NCI-H510A (cell line): Measurements from ENCODE around the gene SLC9A9.

Experiments used
- DNase-seq: peaks from one replicate; lab custom pipeline; 2025; lab: John Stamatoyannopoulos, UW

The SLC9A9 gene

DNA sequence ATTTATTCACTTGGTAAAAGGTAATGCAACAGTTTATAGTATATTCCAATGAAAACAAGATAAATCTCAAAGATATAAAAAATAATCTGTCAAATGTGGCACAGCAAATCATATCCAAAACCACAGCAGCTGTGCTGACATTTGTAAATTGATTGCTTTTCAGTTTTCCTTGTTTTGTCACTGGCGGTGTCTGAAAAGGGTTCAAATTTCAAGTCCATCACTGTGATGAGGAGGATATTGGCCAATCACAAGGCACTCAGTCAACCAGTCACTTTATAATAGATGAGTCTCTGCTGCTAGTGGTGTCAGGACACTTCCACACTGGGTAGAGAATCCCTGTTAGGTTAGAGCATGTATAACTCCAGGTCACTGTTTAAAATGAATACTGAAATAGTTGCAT lies 154.8 kb downstream of the SLC9A9 start:
- no peak for DNase-seq

DNA sequence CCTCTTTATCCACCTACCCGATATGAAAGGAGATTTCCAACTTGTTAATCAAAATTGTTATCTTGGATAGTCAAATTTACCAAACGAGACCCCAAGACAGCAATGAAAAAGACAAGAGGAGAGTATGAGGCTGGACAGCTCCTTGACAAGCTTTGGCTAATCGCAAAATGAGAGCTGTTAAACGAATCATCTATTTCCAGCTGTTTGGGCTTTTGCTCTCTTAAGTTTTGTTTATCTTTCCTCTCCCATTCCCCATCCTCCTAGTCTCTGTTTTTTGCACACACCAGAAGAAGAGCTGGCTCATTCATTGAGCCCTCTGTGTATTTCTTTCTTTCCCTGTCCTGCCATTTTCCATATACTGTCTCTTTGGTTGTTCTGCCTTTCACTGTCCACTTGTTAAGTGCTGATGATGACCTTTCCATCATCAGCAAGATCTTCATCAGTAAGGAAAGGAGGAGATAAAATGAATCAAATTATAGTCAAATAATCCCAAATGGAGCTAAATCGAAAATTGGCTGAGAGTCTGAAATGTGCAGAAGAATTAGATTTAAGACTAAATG lies 161.6 kb downstream of the SLC9A9 start:
- no peak for DNase-seq

DNA sequence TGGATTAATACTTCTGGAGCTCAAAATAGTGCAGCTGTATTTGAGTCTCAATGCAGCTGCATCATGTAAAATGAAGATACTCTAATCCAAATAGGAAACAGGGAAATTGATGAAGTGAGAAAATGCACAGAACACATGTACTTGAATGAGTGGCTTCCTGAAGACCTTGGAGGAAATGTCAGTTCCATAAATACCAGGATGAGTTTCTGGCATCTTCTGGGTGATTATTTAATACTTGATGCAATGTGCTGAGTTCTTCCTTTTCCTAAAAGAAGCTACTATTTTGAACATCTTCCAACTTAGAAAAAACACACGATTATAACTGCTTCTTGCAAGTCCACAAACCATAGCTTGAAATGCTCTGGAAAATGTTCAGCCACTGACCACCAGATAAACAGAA lies 162.8 kb downstream of the SLC9A9 start:
- DNase-seq, result no peak

DNA sequence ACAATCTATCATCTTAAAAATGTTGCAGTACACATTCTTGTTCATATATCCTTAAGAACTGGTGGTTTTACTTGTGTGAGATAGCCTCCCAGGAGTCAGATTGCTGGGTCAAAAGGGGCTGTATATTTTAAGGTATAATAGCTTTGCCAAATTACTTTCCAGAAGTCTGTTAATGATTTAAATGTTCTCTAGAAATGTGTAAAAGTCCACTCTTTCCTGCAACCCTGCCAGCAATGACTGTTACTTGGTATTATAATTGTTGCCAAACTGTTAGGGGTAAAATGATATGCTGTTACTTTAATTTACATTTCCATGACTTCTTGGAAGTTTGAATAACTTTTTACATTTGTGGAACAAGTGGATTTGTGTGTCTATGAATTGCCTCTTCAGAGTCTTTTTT lies 170.8 kb downstream of the SLC9A9 start:
- DNase-seq, result no peak

DNA sequence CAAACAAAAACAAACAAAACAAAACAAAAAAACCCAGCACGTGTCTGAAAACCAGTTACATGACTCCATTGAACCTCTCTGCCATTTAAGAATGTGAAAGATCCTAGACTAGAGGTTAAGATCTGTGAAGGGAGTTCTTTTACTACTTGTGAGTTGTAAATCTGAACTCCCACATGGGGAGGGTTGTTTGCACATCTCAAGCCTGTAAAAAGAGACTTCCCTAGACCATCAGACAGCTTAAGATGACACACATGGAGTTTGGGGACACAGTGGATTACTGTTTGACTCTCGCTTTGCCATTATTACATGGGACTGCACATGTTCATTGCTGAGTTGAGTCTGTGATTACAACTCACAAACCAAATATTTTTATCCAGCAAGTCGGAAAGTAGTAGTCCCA lies 171.5 kb downstream of the SLC9A9 start:
- no peak for DNase-seq

DNA sequence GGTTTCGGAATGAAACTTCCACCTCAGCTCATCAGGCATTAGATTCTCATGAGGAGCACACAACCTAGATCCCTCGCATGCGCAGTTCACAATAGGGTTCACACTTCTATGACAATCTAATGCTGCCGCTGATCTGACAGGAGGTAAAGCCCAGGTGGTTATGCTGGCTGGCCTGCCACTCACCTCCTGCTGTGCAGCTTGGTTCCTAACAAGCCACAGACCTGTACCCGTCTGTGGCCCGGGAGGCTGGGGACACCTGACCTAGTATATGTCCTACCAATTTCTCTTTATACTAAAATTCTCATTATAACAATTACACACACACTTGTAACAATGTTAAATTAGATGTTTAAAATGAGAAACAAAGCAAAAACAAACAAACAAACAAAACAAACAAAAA lies 172.2 kb downstream of the SLC9A9 start:
- no peak for DNase-seq

DNA sequence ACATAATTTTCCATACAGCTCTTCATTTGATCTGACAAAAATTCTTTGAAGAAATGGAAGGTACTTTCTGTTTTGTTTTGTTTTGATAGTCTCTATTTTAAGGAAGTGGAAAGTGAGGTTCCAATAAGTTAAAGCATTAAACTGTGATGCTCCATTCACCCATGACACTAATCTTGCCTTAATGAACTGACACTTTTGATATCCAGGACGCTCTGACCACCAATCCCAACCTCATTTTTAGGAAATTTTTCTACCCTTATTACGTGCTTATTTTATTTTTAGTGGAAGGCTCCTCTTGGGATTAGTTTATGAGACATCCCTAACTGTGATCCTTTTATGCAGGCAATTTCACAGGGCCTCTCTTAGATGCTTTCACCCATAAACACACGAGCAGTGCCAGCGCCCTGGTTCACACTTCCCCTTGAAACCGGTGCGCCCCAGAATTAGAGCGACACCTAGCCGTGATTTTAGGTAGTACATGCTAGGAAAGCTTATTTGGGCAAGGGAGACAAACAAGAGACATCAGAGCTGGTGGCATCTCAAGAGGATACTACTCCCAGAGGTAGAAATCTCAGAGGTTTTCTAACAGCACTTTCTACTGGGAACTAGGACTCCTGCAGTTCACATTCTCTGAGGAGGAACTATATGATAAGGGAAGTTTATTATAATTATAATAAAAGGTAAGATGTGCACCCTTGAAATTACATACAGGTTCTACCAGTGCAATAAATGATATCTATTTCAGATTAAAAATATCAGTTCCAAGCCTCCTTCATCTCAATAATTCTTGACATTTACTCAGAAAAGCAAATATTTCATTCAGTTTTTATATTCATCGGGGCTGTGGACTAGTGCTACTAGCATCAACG lies 173.9 kb downstream of the SLC9A9 start:
- no peak for DNase-seq

DNA sequence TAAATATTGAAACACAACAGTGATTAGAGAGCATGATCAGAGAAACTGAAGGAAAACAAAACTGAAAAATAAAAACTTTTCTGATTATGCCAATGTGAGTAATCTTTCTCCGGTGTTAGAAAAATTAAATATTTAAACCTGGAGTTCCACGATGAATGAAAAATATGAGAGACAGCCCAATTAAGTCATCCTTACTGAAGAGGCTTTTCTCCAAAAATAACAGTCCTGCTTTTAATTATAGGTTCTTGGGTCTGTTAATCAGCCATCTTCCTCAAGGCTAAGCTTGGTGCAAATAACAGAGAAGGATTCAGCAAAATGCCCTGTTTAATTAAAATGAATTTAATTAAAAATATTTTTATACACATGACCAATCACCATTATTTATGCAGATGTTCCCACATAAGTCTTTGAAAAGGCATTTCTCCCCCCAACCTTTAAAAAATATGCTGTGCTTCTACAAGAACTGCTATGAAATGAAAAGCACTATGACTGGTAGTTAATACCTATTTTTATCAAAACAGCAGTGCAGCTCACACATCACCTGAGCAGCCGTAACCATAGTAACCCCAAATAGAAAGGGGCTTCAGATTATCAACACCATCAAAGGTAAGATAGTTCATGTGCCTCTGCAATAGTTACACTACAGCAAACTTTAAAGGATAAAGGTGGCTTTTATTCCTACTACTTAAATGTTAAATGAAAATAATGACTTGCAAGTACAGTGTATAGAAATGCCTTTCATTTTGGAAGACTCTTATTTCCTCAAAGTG lies 175.7 kb downstream of the SLC9A9 start:
- no peak for DNase-seq

DNA sequence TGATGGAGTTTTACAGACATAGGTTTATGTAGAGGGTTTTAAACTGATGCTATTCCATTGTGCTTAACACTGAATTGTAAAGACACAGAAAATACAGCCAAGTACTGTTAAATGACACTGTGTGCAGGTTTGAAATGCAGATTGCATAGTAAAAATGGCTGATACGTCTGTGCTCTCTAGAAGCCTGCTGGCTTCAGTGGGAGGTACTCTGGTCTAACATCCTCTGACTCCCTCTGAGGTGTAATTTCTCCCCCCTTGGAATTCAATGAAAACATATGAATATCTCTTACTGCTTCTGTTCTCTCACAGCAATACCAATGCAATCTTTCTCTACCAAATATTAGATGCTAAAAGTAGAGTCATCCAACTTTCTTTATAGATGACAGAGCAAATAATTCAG lies 176.6 kb downstream of the SLC9A9 start:
- DNase-seq, result no peak

DNA sequence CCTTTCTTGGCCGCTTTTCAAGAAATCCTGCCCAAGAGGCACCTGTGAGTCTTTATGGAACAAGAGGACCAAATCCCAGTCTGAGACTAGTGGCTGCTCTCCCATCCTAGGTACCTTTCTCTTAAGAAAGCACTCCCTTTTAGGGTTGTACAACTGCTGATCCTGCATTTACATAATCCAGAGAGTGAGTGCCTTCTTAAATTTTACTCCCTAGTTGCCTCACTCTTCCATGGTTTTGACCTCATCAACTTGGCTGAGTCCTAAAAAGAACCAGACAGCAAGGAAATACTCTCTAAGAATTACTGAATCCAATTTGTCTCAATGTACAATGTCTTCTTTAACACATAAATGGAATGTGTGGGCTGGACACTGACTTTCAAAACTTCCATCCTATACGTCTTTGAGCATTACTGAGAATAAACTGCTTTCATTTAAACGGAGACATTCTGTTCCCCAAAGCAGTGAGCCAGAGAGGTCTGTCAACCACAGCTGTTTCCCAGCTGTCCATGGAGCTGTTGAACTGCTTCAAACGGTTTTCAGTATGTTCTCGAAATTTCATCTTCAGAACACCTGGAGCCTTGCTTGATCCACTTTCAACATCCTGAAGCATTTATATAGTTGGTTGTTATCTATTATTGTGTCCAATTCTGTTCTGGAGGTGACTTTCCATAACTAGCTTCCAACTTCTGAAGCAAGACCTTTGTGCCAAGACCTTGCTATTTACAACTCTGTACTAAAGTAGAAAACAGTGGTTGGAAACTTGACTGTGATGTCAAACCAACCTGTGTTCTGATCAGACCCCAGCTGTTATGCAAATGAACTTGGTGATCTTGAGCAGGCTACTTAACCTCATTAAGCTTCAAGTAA lies 179.1 kb downstream of the SLC9A9 start:
- DNase-seq, result no peak

DNA sequence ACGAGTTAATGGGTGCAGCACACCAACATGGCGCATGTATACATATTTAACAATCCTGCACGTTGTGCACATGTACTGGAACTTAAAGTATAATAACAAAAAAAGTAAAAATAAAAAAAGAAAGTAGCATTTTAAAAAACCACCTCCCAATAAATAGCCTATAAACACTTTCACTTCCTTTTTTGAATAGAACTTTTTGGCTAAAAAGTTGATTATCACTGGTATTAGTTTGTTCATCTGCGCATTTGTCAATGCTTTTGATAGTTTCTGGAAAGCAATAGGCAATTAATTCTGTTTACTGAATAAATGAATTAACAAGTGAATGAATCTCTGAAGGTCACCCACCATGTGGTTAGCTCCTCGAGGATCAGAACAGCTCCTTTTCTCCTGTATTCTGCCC lies 179.9 kb downstream of the SLC9A9 start:
- no peak for DNase-seq

DNA sequence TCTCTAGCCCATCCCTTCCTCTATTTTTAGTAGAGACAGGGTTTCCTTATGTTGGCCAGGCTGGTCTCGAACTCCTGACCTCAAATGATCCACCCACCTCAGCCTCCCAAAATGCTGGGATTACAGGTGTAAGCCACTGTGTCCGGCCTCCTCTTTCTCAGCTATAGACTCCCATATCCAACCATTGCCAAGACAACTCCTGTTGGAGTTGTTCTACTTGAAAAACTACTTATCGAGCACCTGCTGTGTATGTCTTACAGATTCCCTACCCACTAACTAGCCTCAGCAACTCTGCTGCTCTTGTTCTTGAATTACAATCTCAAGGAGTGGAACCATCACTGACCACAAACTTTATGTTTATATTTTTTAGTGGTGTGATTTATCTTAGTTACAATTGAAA lies 186.6 kb downstream of the SLC9A9 start:
- no peak for DNase-seq

DNA sequence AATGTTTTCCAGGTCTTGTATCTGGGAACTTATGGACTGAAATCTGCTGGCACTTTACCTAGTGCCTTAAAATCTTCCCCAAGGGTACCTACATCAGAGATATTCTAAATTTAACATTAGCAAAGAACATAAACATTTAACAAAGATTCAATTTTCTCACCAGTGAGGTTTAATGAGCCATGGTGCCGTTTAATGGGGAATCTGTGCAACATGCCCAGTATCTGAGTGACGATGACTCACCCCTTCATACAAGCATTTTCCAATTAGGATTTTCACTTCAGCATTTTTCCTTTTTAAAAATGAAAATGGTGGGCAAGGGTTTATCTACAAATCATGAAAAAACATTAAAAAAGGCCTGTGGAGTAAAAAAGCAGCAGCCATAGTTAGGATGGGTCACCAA lies 189.4 kb downstream of the SLC9A9 start:
- no peak for DNase-seq

DNA sequence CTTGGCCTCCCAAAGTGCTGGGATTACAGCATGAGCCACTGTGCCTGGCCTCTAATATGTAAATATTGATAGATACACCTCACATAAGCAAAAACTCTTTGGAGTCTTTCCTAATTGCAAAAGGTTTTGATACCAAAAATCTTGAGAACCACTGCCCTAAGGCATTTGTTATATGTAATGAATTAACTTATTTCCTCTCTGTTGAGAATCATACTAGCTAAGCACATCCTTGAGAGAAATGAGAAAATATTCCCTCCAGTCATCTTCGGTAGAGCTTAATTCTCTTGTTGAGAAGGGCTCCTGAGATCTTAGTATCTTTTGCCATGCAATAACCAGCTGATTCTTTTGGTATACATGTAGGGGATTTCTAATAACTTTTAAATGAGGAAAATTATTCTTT lies 190.2 kb downstream of the SLC9A9 start:
- no peak for DNase-seq

DNA sequence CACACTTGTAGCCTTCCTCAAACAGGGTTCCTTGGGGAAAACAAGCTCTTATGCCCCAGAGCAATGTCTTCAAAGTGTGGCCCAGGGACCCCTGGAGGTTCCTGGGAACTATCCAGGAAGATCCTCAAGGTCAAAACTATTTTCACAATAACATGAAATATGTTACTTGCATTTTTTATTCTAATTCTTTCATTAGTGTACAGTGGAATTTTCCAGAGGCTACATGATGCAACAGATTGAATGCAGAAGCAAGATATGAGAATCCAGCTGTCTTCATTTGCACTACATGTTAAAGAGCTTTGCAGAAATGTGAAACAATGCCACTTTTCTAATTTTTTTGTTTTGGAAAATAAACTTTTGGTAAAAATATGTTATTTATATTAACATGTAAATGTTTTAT lies 190.9 kb downstream of the SLC9A9 start:
- no peak for DNase-seq

DNA sequence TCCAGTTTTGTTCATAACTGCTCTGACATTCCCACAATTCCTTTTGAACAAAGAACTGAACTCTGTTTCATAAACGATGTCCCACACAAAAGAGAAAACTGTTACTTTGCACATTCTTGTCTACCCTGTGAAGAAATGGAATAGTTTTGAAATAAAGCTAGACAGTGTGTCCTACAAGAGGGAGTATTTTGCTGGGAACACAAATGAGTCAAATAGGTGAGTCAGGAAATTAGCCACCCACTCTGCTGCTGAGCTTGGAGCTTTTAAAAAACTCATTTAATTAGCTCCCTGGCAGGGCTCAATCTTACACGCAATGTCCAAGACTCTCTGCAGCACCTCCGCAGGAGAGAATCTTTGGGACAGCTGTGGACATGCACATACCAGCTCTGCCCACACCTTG lies 193.4 kb downstream of the SLC9A9 start:
- DNase-seq, result no peak

DNA sequence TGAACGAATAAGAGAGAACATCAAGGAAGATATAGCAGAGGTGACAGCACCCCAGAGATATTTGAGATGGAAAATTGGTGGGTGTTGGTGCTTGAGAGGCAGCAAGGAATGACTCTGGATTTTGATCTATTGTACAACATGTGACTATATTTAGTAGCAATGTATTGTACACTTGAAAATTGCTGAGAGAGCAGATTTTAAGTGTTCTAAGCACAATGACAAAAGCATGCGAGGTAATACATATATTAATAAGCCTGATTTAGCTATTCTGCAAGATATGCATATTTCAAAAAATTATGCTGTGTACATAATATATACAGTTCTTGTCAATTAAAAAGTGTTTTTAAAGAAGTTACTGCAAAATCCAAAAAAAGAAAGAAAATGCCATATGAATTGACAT lies 194.3 kb downstream of the SLC9A9 start:
- no peak for DNase-seq

DNA sequence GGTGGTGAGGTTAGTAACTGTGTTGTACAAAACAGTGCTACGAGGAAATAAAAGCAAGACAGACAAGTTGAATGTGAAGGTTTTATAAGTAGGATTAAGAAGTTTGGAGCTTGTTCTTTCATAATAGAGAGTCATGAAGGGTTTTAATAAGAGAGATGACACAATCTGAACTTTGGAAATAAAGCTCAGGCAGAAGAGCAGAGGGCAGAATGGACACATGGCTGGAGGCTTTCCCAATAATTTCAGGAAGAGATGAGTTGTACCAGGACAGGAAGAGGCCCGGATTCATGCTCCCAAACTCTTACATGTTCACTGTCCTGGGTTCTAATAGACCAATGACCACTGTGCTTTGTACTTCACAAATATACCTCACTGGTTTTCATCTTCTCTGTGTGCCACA lies 194.8 kb downstream of the SLC9A9 start:
- DNase-seq, result no peak

DNA sequence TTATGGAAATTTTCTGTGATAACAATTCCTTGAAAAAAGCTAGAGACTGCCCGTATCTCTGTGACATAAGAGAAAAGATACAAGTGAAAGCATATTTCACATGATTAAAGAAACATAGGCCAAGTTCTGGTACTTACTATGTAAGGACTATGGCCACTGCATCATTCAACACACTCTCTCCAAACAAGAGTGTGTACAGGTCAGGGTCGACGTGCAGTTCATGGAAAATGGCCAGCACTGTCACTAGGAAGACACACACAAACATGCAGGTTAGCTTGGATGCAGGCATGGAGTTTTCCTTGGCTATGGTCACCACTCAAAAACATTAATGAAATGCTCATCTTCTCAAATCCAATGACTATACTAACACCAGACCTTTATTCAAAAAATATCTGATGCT lies 196.2 kb downstream of the SLC9A9 start:
- no peak for DNase-seq

DNA sequence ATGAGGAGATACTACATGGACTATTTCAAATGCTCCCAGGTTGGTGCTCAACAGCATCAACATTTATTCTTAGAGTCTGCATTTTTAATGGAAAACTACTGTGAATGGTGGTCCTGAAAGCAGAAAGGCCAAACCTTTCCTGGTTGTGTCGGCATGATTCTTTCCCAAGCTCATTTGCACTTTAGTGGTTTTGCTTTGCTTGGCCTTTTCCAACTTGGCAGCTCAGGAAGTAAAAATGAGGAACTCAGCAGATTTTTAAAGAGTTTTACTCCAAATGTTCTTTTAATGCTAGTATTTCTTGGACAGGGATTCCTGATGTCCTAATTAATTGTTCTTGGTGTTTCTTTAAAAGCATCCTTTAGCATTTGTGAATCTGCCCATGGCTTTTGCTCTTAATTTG lies 197.4 kb downstream of the SLC9A9 start:
- no peak for DNase-seq

DNA sequence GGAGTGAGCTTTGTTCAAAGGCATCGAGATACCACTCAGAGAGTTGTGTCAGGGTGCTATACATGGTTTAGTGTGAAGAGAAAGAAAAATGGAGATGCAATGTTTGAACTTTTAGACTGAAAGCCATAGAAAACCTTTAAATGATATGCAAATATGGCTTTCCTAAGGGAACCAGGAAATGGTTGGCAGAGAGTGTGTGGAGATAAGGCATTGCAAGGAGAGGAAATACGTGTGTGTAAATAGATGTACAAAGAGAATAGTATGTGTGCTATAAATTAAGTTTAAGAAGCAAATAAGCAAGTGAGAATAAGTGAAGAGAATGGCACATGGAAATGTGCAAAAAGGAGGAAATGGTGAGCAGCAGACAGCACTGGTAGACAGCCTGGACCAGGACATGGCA lies 198.1 kb downstream of the SLC9A9 start:
- DNase-seq, result no peak

DNA sequence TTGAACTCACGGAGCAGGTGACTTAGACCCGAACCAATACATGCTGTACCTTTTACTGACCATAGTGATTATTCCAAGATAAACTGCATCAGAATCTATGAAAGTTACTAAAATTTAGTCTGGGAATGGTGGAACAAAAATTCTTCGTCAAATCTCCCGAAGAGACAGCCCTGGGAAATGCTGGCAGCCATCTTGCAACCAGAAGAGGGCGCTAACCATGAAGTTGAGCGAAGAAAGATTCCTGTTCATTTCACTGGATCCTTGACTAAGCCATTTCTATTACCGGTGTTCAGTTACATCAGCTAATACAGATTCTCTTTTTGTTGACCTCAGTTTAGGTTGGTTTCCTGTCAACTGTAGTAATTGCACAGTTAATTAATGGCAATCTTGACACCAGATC lies 199.6 kb downstream of the SLC9A9 start:
- DNase-seq, result no peak
